Activated naive CD8-positive, alpha-beta T cell treated with anti-CD3 and anti-CD28 coated beads, Interleukin-2, amount 50 U/mL, for 16 hours (primary cell): ENCODE data around the gene C21orf91.

Source experiments
- DNase-seq: peaks from one replicate; pipeline ENCODE4 v3.0.0-alpha.2; 2020; ENCODE audit warnings: low read depth, low spot score

The C21orf91 gene

GRCh38 chr21:17798796-17799195 is 20.4 kb downstream of the C21orf91 start:
- no peak for DNase-seq

- no peak for DNase-seq
Measured at GRCh38 chr21:17797967-17798366, 21.2 kb downstream of the C21orf91 start.

- no peak for DNase-seq
Measured at GRCh38 chr21:17796503-17796902, 22.7 kb downstream of the C21orf91 start.

DNA sequence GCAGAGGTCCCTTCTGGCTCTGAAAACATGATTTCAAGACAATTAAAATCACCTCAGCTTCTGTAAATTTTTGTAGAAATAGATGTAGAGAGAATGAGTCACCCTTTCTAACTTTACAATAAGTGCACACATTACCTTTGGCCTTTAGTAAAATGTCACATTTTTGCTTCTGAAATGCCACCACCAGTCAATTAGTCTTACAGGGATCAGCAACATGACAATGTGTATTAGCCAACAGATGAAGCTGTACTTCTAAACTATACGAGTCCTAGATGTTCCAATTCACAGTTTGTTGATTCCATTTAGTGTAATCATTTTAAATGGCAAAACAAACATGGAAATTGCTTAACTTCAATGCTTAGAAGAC is 23.1 kb downstream of the C21orf91 start:
- DNase-seq = no peak

DNA sequence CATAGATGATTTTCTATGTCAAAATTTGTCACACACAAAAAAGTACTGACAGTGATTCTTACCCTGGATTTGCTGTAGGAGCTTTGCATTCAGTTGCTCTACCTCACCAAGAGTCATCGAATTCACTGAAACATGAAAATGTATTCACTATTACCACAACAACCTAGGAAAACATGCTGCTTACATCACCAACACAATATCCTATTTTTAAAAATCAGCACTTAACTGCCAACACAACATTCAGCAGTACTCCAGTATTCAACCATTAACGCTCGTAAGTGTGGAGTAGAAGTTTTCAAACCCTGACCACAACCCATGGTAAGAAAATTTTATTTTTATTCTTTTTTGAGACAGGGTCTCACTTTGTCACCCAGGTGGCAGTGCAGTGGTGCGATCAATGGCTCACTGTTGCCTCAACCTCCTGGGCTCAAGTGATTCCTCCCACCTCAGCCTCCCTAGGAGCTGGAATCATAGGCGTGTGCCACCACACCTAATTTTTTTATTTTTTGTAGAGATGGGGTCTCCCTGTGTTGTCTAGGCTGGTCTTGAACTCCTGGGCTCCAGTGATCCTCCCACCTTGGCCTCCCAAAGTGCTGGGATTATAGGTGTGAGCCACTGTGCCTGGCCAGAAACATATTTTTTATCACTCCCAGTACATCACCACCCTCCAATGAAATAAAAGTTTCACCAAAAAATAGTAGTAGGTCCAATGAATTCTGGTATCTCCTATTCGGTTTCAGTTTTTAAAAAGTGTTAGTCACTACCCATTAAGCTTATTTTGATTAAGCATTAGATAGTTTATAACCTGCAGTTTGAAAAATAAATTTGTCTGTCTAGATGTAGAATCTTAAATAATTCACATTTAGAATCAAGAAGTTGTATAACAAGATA is 23.8 kb downstream of the C21orf91 start:
- no peak for DNase-seq

GRCh38 chr21:17794518-17795145 is 24.5 kb downstream of the C21orf91 start:
- no peak for DNase-seq

DNA sequence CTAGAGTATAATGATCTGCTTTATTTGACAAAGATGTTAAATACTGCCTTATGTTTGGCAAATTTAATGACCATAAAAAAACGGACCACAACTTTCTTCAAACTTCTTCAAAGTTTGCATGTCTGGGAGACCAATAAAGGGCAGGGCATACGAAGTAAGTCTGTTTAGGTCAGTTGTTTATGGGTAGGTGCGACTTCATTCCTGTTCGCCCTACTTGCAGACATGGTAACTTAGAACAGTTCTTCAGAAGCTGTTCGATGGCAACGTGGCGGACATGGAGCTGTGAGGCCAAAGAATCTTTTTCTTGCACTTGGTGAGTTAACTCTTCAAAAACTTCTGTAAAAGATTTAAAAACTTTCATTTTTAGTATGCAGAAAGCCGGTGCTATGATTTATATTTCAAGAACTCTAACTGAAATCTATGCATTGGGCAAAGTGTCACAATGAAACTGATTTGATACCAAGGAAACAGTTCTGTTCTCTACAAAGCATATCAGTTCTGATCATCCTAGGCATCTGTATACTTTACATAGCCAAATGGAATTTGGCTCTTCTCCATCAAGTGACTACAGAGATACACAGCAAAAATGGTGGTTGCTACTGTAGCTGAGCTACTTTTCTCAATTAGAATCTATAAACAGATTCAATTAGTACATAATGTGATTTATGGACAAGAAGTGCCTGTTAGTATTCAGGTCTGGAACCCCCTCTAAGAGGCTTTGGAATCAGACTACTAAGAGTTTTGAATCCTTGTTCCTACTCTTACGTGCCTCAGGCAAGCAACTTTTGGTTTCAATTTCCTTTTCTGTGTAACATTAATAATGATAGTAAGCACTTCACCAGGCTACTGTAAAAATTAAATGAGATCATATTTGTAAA is 25.7 kb downstream of the C21orf91 start:
- DNase-seq = no peak

DNA sequence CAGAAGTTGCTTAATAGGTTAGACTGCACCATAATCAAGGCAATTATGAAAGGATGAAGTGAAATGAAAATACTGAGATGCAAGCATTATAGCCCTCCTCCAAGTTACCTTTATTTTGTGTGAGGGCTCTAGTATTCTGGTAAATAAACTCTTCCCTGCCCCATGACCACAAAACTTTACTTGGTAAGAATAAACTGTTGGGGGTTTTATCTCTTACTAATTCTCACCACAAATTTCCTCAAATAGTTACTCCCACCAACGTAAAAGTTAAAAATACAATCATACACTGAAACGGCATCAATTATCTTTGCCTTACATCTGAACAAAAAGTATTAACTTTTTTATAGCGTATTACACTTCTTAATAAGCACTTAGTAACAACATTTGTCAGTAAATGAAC is 29.5 kb downstream of the C21orf91 start:
- no peak for DNase-seq

GRCh38 chr21:17789069-17789468 is 30.1 kb downstream of the C21orf91 start:
- no peak for DNase-seq

GRCh38 chr21:17786851-17787181 is 32.3 kb downstream of the C21orf91 start:
- no peak for DNase-seq

- DNase-seq = no peak
Measured at GRCh38 chr21:17786071-17786850, 32.9 kb downstream of the C21orf91 start.

DNA sequence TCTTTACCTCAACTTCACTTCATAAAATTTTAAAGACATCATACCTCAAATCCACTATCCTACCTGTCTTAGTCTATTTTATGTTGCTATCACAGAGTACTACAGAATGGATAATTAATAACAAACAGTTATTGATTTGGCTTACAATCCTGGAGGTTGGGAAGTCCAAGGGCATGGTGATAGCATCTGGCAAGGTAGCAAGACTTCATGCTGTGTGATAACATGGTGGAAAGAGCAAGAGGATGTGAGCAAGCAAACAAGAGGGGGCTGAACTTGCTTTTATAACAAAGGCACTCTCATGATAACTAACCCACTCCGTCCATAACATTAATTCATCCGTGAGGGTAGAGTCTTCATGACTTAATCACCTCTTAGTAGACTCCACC is 33.8 kb downstream of the C21orf91 start:
- no peak for DNase-seq

- DNase-seq = no peak
Measured at GRCh38 chr21:17784604-17785402, 34.4 kb downstream of the C21orf91 start.

GRCh38 chr21:17784180-17784598 is 35.0 kb downstream of the C21orf91 start:
- DNase-seq = no peak

DNA sequence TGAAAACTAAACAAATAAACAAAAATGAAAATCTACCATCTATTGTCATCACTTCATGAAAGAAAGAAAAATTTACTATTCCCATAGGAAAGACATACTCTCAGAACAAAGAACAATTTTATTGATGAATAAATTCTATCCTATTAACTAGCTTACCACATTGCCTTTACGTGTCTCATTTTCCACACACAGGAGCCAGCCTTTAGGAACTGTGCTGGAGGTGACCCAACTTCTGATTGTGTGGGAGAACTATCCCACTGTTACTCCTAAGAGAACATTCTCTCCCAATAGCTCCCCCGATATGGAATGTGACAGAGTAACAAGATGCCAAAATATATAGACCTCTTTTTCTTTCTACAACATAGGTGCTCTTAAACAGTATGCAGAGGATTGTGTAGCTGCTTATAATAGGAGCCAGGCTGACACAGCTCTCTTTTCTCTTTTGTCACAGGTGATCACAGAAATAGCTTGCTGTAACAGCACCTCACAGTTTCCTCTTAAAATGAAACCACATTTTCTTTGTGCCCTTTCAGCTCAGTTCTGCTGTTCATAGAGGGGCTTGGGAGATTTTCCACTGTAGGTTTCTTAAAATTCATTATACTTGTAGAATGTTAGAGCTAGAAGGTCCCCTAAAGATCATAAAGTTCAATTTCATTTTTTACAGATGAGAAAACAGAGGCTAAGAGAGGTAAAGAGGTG is 35.5 kb downstream of the C21orf91 start:
- no peak for DNase-seq

- DNase-seq = no peak
Measured at GRCh38 chr21:17783003-17783402, 36.2 kb downstream of the C21orf91 start.

- DNase-seq = no peak
Measured at GRCh38 chr21:17782051-17782450, 37.1 kb downstream of the C21orf91 start.

DNA sequence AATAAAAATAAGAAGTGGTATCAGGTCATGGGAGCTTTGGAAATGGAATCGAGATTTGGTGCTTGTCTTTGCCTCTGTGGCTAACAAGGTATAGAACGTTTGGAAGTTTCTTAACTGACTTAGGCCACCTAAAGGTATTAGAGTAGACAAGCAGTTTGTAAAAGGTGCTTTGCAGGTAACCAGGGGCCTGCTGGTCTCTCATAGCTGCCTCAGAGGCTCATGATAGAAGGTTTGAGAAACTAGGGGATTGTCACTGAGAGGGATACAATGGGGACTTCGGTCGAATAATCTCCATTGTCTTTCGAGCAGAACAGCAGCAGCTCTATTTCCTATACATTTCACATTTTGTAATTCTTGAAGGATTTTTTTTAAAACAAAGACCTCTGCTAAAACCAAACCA is 37.6 kb downstream of the C21orf91 start:
- DNase-seq = no peak

DNA sequence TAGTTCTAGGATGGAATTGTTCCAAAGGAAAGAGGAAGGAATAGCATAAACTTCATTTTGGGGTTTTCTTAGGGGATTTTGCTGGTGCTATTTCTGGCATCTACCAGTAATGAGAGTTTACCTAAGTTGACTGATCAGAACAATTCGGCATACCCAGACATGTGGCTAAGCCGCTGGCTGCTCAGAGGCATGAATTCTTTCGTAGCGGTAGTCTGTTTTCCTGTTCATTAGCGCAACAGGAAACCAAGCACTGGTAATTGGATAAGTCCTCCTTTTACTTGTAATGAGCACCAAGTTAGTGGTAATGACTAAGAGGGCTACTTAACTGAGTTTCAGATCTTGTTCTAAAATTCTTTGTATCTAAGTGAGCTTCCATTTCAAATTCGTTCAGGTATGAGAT is 38.6 kb downstream of the C21orf91 start:
- no peak for DNase-seq

GRCh38 chr21:17779980-17780379 is 39.2 kb downstream of the C21orf91 start:
- no peak for DNase-seq
